Mammary microvascular endothelial cell (primary cell): Measurements from ENCODE around the gene UNC5B. TPM values are rescaled to one million over a fixed set of nuclear protein-coding genes. Genes with fewer than 3 reads are reported as not detected.

Experiments used
- total RNA-seq: library from RNA; depleted of rRNA; stranded (reverse); fragments of >200 nt; gene quantifications from 2 replicates; pipeline ENCODE4 v1.2.3, GENCODE V29; 2015

UNC5B gene
- 3.1 and 3.3 TPM in 2 replicates for total RNA-seq

DNA sequence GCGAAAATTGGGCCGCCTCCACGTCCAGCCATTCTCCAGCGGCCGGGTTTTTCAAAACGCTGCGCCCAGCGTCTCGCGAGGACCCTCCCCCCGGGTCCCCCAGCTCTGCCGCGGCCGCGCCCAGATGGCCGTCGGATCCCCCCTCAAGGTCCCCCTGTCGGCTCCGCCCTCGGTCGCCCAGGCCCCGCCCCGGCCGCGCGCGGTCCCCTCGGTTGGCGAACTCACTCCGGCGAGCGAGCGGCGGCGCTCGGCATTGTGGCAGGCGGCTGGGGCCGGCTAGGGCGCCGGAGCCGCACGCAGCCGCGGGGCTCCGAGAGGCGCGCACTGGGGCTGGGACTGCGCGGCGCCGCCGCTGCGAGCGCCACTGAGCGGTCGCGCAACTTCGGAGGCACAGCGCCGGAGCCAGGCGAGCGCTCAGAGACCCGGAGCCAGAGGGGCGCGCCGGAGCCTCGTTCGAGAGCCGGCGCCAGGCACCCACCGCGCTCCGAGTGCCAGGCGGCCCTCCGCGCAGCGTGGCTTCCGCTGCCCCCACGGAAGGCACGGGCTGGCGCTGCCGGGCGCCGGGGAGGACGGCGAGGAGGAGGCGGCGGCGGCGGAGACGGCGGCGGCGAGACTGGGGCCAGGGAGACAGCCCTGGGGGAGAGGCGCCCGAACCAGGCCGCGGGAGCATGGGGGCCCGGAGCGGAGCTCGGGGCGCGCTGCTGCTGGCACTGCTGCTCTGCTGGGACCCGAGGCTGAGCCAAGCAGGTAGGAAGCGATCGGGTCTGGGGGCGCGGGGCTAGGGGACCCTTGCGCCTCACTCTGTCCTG lies at the start of gene UNC5B:
TSS of gene UNC5B (plus strand) at position 253 of the 809 bp plus-strand sequence. CDS start at position 669, 416 bp downstream.

DNA sequence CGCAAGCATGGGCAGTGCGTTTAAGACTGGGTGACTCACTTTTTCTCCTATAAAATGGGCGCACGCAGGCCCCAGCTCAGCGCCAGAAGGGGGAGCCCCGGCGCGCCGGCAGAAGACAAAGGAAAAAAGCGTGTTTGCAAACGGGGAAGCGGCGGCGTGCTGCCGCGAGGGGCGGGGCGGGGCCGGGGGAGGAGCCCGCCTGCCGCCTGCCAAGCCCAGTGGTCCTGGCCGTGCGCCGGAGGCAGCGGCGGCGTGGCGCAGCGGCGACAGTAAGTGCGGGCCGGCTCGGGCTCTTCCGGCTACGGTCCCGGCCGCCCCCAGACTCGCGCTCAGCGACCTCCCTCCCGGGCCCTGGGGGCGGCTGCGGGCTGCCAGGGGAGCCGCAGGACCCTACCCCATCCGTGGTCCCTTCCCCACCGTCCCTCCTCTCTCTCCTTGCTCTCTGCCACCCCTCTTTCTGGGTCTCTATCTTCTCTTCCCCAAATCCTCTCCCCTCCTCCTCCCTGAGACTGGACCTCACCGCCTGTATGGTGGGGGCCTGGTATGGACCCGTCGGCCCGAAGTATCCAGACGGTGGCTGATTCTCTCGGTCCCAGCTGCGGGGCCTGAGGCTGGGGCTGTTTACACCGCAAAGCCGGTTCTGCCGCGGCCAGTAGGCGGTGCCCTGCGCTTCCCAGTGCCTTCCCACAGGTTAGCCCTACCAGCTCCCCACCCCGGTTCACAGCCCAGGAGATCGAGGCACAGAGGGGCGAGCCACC lies 106.9 kb downstream of the UNC5B start, which contains the start of gene SLC29A3:
TSS of gene SLC29A3 (plus strand) at position 218 of the 758 bp plus-strand sequence. CDS start at position 269, 51 bp downstream.

Other genes with a start within 250 kb of the UNC5B start
- gene SLC29A3, start 106.7 kb downstream of the UNC5B start, total RNA-seq = 1.8 and 4.1 TPM in 2 replicates
- not detected in 2 replicates for gene CDH23, start 184.3 kb downstream of the UNC5B start, total RNA-seq